WTC11 (cell line): ENCODE results near the gene PROK1.

Experiments used
- CREM ChIP-seq: sonication (generic); formaldehyde crosslinking; IDR thresholded peaks from 2 replicates; pipeline ENCODE4 v1.8.1; 2022; ENCODE audit warnings: mild to moderate bottlenecking, missing genetic modification reagents, moderate library complexity
- HMGA2 ChIP-seq: fragments of 250-450 bp; sonication (Bioruptor Pico); IDR thresholded peaks from 2 replicates; pipeline ENCODE4 v1.4.0; 2021; ENCODE audit warnings: mild to moderate bottlenecking, moderate library complexity
- IRF2 ChIP-seq: sonication (generic); formaldehyde crosslinking; IDR thresholded peaks from 2 replicates; pipeline ENCODE4 v1.8.0; 2022; ENCODE audit warnings: low read depth, missing genetic modification reagents, borderline replicate concordance
- PRRX2 ChIP-seq: fragments of 250-450 bp; sonication (Bioruptor Pico); IDR thresholded peaks from 2 replicates; pipeline ENCODE4 v1.8.0; 2021; ENCODE audit warnings: mild to moderate bottlenecking
- SMAD4 ChIP-seq: sonication (generic); formaldehyde crosslinking; IDR thresholded peaks from 2 replicates; pipeline ENCODE4 v1.8.0; 2022; ENCODE audit warnings: mild to moderate bottlenecking, missing genetic modification reagents
- SP1 ChIP-seq: sonication (generic); formaldehyde crosslinking; conservative IDR thresholded peaks from 2 replicates; pipeline ENCODE4 v1.8.1; 2022; ENCODE audit warnings: missing genetic modification reagents
- ZNF317 ChIP-seq: sonication (generic); formaldehyde crosslinking; IDR thresholded peaks from 2 replicates; pipeline ENCODE4 v1.8.1; 2023; ENCODE audit warnings: low read depth, mild to moderate bottlenecking, moderate library complexity, missing genetic modification reagents, borderline replicate concordance
- ZNF396 ChIP-seq: fragments of 250-450 bp; sonication (Bioruptor Pico); IDR thresholded peaks from 2 replicates; pipeline ENCODE4 v1.8.0; 2021; ENCODE audit warnings: mild to moderate bottlenecking, moderate library complexity, borderline replicate concordance
- ZNF671 ChIP-seq: fragments of 250-450 bp; sonication (Bioruptor Pico); IDR thresholded peaks from 2 replicates; pipeline ENCODE4 v1.8.0; 2021; ENCODE audit warnings: mild to moderate bottlenecking
- TF ChIP-seq, protein P1 (sequence below): sonication (generic); formaldehyde crosslinking; IDR thresholded peaks from 2 replicates; pipeline ENCODE4 v1.8.1; 2022; ENCODE audit warnings: low read depth, mild to moderate bottlenecking, moderate library complexity, missing genetic modification reagents, borderline replicate concordance
- TF ChIP-seq, protein P2 (sequence below): fragments of 200-600 bp; IDR thresholded peaks from 2 replicates; pipeline ENCODE4 v1.8.0; 2022; ENCODE audit warnings: antibody characterized with exemption
- TF ChIP-seq, protein P3 (sequence below): sonication (generic); formaldehyde crosslinking; IDR thresholded peaks from 2 replicates; pipeline ENCODE4 v1.8.0; 2022; ENCODE audit warnings: mild to moderate bottlenecking, missing genetic modification reagents
- TF ChIP-seq, protein P4 (sequence below): sonication (generic); formaldehyde crosslinking; IDR thresholded peaks from 2 replicates; pipeline ENCODE4 v1.8.1; 2022; ENCODE audit warnings: mild to moderate bottlenecking, missing genetic modification reagents, moderate library complexity, borderline replicate concordance
- TF ChIP-seq, protein P5 (sequence below): sonication (generic); formaldehyde crosslinking; IDR thresholded peaks from 2 replicates; pipeline ENCODE4 v1.8.1; 2022; ENCODE audit warnings: low read depth, missing genetic modification reagents, borderline replicate concordance

DNA sequence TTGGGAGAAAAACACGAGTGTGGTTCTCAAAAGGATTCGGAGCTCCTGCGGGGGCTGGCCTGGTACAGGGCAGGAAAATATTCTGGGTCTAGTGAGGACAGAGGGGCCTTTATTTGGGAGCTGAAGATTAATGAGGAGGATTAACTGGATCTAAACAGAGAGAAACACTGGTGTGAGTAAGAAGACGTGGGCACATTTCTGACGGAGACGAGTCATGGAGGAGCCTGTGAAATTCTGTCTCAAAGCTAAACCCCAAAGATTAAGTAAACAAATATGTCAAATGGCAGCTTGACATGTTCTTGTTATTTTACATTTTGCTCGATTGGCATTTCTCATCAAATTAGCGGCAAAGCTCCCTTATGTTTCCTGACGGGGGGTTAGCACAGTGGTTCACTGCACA, 12.8 kb downstream of the PROK1 start:
- TF ChIP-seq, protein P1, sequence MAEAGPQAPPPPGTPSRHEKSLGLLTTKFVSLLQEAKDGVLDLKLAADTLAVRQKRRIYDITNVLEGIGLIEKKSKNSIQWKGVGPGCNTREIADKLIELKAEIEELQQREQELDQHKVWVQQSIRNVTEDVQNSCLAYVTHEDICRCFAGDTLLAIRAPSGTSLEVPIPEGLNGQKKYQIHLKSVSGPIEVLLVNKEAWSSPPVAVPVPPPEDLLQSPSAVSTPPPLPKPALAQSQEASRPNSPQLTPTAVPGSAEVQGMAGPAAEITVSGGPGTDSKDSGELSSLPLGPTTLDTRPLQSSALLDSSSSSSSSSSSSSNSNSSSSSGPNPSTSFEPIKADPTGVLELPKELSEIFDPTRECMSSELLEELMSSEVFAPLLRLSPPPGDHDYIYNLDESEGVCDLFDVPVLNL, result no peak
- TF ChIP-seq, protein P2, sequence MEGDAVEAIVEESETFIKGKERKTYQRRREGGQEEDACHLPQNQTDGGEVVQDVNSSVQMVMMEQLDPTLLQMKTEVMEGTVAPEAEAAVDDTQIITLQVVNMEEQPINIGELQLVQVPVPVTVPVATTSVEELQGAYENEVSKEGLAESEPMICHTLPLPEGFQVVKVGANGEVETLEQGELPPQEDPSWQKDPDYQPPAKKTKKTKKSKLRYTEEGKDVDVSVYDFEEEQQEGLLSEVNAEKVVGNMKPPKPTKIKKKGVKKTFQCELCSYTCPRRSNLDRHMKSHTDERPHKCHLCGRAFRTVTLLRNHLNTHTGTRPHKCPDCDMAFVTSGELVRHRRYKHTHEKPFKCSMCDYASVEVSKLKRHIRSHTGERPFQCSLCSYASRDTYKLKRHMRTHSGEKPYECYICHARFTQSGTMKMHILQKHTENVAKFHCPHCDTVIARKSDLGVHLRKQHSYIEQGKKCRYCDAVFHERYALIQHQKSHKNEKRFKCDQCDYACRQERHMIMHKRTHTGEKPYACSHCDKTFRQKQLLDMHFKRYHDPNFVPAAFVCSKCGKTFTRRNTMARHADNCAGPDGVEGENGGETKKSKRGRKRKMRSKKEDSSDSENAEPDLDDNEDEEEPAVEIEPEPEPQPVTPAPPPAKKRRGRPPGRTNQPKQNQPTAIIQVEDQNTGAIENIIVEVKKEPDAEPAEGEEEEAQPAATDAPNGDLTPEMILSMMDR, result no peak
- no peak for TF ChIP-seq HMGA2
- TF ChIP-seq, protein P3, sequence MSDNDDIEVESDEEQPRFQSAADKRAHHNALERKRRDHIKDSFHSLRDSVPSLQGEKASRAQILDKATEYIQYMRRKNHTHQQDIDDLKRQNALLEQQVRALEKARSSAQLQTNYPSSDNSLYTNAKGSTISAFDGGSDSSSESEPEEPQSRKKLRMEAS (CRISPR knock-in tag), result no peak
- TF ChIP-seq, protein P4, sequence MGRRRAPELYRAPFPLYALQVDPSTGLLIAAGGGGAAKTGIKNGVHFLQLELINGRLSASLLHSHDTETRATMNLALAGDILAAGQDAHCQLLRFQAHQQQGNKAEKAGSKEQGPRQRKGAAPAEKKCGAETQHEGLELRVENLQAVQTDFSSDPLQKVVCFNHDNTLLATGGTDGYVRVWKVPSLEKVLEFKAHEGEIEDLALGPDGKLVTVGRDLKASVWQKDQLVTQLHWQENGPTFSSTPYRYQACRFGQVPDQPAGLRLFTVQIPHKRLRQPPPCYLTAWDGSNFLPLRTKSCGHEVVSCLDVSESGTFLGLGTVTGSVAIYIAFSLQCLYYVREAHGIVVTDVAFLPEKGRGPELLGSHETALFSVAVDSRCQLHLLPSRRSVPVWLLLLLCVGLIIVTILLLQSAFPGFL, result no peak
- TF ChIP-seq, protein P5, sequence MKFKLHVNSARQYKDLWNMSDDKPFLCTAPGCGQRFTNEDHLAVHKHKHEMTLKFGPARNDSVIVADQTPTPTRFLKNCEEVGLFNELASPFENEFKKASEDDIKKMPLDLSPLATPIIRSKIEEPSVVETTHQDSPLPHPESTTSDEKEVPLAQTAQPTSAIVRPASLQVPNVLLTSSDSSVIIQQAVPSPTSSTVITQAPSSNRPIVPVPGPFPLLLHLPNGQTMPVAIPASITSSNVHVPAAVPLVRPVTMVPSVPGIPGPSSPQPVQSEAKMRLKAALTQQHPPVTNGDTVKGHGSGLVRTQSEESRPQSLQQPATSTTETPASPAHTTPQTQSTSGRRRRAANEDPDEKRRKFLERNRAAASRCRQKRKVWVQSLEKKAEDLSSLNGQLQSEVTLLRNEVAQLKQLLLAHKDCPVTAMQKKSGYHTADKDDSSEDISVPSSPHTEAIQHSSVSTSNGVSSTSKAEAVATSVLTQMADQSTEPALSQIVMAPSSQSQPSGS (CRISPR knock-in tag), result no peak
- TF ChIP-seq ZNF671 (CRISPR knock-in tag), result no peak
- no peak for TF ChIP-seq SP1 (CRISPR knock-in tag)
- no peak for TF ChIP-seq IRF2 (CRISPR knock-in tag)
- no peak for TF ChIP-seq SMAD4
- no peak for TF ChIP-seq PRRX2 (CRISPR knock-in tag)
- no peak for TF ChIP-seq ZNF317 (CRISPR knock-in tag)
- no peak for TF ChIP-seq ZNF396
- TF ChIP-seq CREM (CRISPR knock-in tag), result no peak
